ENCODE results near the gene RBP3. TPM values are rescaled to one million over a fixed set of nuclear protein-coding genes. Genes with fewer than 3 reads are reported as not detected.

Gene RBP3
- total and polyA plus RNA-seq, 2 donors (not counting 3 experiments of a cell fraction or from before 2014, with no cell fraction given) = not detected

DNA sequence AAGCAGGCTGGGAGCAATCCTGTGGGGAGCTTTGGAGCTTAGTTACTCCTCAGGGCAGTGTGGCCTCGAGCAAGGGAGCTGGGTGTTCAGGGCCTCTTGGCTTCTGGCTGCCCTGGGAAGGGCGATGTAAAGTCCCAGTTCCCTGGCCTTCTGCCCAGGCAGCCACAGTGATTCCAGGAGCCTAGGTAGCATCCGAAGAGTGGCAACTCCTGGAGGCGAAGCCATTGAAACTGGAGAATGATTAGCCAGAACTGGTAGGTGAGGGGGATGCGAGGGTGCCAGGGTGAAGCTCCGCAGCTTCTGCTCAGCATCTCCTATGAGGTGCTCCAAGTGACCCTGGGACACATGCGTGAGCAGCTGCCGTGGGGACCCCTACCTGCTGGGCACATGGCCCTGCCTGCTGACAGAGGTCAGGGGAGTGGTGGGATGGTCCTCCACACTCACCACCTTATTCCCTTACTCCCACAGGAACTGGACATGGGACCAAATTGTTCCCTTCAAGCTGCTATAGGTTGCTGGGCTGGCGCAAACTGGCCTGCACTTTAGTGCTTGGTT, 33.7 kb upstream of the RBP3 start:
- DNase-seq (ENCODE audit: low read depth, low spot score) (no peak), FAIRE-seq (no peak)
- no peaks in the 10 kb centered on the region for H3K27me3 ChIP-seq (ENCODE audit: control insufficient read depth in 2 of 2, insufficient read depth in 2 of 2, low read length in 2 of 2)
- POLR2A ChIA-PET = no interaction called here
- no peak overlapping the region for H3K4me2 ChIP-seq (ENCODE audit: insufficient read depth, low read length)
- H3K9ac ChIP-seq (replicated peaks; ENCODE audit: extremely low read depth, insufficient read depth, low read length) = no peak overlapping the region
- H3K9me3 ChIP-seq (replicated peaks; ENCODE audit: control insufficient read depth, insufficient read depth, low read length) = no peaks in the 10 kb centered on the region
- H3K4me3 ChIP-seq (replicated peaks in 1 of 3; ENCODE audit: insufficient read depth in 1 of 3, low read depth in 1 of 3, low read length in 3 of 3) = no peak overlapping the region
- no TSS peak for BruUV-seq (replicated peaks)
- H4K20me1 ChIP-seq (replicated peaks; ENCODE audit: control insufficient read depth, extremely low read depth, insufficient read depth, low read length) = no peaks in the 10 kb centered on the region
- no peaks in the 10 kb centered on the region for H3K9me1 ChIP-seq (replicated peaks; ENCODE audit: control insufficient read depth, extremely low read depth, insufficient read depth, low read length)
- dilution Hi-C loops (cut with MboI; ENCODE audit: extremely low pct_ligation_motif_present, low sequenced_read_pairs) = no loop called here
- no peak overlapping the region for H3K27ac ChIP-seq (ENCODE audit: insufficient read depth, low read depth, low read length)
- H3K79me2 ChIP-seq (ENCODE audit: control insufficient read depth, insufficient read depth, low read length) = no peaks in the 10 kb centered on the region
- H3K36me3 ChIP-seq (ENCODE audit: control insufficient read depth in 2 of 2, extremely low read depth in 1 of 2, insufficient read depth in 2 of 2, low read length in 2 of 2) = no peaks in the 10 kb centered on the region
- no peak overlapping the region for H2AFZ ChIP-seq (ENCODE audit: low read depth, low read length)
- TF ChIP-seq EZH2 (IDR thresholded peaks at IDR 0.05; ENCODE audit: borderline replicate concordance, low read depth, low read length, severe bottlenecking) (no peak), POLR2A (IDR thresholded peaks at IDR 0.05; ENCODE audit: low read depth, low read length) (no peak), FOS (IDR thresholded peaks at IDR 0.05; ENCODE audit: borderline replicate concordance, insufficient read depth, low read length) (no peak), POLR2AphosphoS5 (IDR thresholded peaks at IDR 0.05; ENCODE audit: insufficient read depth, low read depth, low read length) (no peak), MYC (IDR thresholded peaks at IDR 0.05; ENCODE audit: low read depth, low read length) (no peak)
- TF ChIP-seq, protein P1, sequence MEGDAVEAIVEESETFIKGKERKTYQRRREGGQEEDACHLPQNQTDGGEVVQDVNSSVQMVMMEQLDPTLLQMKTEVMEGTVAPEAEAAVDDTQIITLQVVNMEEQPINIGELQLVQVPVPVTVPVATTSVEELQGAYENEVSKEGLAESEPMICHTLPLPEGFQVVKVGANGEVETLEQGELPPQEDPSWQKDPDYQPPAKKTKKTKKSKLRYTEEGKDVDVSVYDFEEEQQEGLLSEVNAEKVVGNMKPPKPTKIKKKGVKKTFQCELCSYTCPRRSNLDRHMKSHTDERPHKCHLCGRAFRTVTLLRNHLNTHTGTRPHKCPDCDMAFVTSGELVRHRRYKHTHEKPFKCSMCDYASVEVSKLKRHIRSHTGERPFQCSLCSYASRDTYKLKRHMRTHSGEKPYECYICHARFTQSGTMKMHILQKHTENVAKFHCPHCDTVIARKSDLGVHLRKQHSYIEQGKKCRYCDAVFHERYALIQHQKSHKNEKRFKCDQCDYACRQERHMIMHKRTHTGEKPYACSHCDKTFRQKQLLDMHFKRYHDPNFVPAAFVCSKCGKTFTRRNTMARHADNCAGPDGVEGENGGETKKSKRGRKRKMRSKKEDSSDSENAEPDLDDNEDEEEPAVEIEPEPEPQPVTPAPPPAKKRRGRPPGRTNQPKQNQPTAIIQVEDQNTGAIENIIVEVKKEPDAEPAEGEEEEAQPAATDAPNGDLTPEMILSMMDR (IDR thresholded peaks at IDR 0.05; ENCODE audit: extremely low read depth in 1 of 2, insufficient read depth in 1 of 2, low read depth in 1 of 2, low read length in 2 of 2) = no peak
- CTCF ChIA-PET = interaction anchor here (0.5 to 4.7 kb wide), 4 partner anchors 8 to 266 kb away, joined by 3 to 192 read pairs (median 4); no protein-coding TSS in a partner anchor
- no peaks in the 10 kb centered on the region for H3K4me1 ChIP-seq (ENCODE audit: control insufficient read depth, extremely low read depth, insufficient read depth, low read length)
- intact Hi-C loops (cut with micrococcal nuclease) = loop anchor here (5.0 kb wide), 1 partner anchor 322 kb away; no protein-coding TSS in a partner anchor

All from endothelial cell of umbilical vein (primary cell).